Tibial nerve (tissue), 4 donors: ENCODE measurements around the gene ANO4. TPM values are rescaled to one million over a fixed set of nuclear protein-coding genes. Genes with fewer than 3 reads are reported as not detected.
"Not testable (repeated sequence)": the region's sequence is repeated elsewhere in the genome, so short reads cannot be mapped to it uniquely, and the experiment has no call there.

Experiments used
- DNase-seq, 2 donors: peaks; one replicate each; pipeline ENCODE4 v3.0.0-alpha.2; 2019; ENCODE audit warnings: low spot score in 2 of 2
- H3K27ac ChIP-seq, 4 donors: fragments of 200-600 bp; sonication (generic) in 3 of 4; one replicate each; pipeline ENCODE4 v1.5.1; 2017 to 2019; ENCODE audit warnings: mild to moderate bottlenecking in 1 of 4
- H3K27me3 ChIP-seq, 2 donors: fragments of 200-600 bp; sonication (generic) in 1 of 2; one replicate each; pipeline versions ENCODE4 v1.5.1 to v1.6.0; 2017 to 2019
- H3K36me3 ChIP-seq, 3 donors: fragments of 200-600 bp; sonication (generic); one replicate each; pipeline ENCODE4 v1.5.1; 2018 to 2019
- H3K4me1 ChIP-seq, 4 donors: fragments of 200-600 bp; sonication (generic) in 3 of 4; one replicate each; pipeline ENCODE4 v1.5.1; 2017 to 2019
- H3K4me3 ChIP-seq, 4 donors: fragments of 200-600 bp; sonication (generic) in 3 of 4; one replicate each; pipeline ENCODE4 v1.5.1; 2017 to 2019; ENCODE audit warnings: mild to moderate bottlenecking in 1 of 4, moderate library complexity in 1 of 4
- H3K9me3 ChIP-seq, 4 donors: fragments of 200-600 bp; sonication (generic) in 3 of 4; one replicate each; pipeline ENCODE4 v1.5.1; 2017 to 2019
- CTCF ChIP-seq, 5 experiments: fragments of 200-600 bp in 3 of 5; fragments of 450-650 bp in 2 of 5; sonication (generic) in 3 of 5; IDR thresholded peaks; one replicate each; pipeline ENCODE4 v1.5.1; 2016 to 2019; ENCODE audit warnings: antibody characterized with exemption in 5 of 5, mild to moderate bottlenecking in 3 of 5, moderate library complexity in 2 of 5
- EP300 ChIP-seq, 2 donors: sonication (generic); formaldehyde crosslinking; IDR thresholded peaks; one replicate each; pipeline ENCODE4 v1.6.1; 2017; ENCODE audit warnings: antibody characterized with exemption in 2 of 2, mild to moderate bottlenecking in 1 of 2
- POLR2A ChIP-seq, 2 donors: fragments of 450-650 bp; IDR thresholded peaks; one replicate each; pipeline ENCODE4 v1.6.1; 2017; ENCODE audit warnings: antibody characterized with exemption in 2 of 2, mild to moderate bottlenecking in 2 of 2, moderate library complexity in 2 of 2
- WGBS, 2 donors: methylation state at CpG; one replicate each; pipeline ENCODE4 v1.1.5; 2018; 5-methylcytosine and 5-hydroxymethylcytosine counted together
- total RNA-seq, 4 donors: library from RNA; depleted of rRNA; stranded (reverse); fragments of >200 nt; gene quantifications; one replicate each; pipeline ENCODE4 v1.1.0, GENCODE V29; 2016

ANO4 gene
- total RNA-seq, 4 donors from 2014 or later, result 0.63 to 3.9 (median 1.3) TPM; not detected in 1

- Histone ChIP-seq H3K9me3 (no peaks in the 10 kb centered on the region), H3K4me3 (no peak overlapping the region), H3K27ac (no peak overlapping the region), H3K36me3 (no peaks in the 10 kb centered on the region), H3K27me3 (no peaks in the 10 kb centered on the region), H3K4me1 (peaks cover 0 to 3% (median 0%) of the 10 kb centered on the region in 4 donors)
- TF ChIP-seq EP300 (IDR thresholded peaks at IDR 0.05) (no peak), POLR2A (IDR thresholded peaks at IDR 0.05) (no peak), CTCF (IDR thresholded peaks at IDR 0.05) (no peak)
- 57 to 64% methylated on average over 1 of the region's 1 CpG for WGBS, 2 donors
- no peak for DNase-seq
These were observed 190.2 kb downstream of the ANO4 start for GRCh38 chr12:100984796-100985195.

GRCh38 chr12:100986595-100987547 lies 192.3 kb downstream of the ANO4 start:
- Histone ChIP-seq H3K9me3 (no peaks in the 10 kb centered on the region), H3K27ac (no peak overlapping the region), H3K4me1 (peaks cover 0 to 3% (median 0%) of the 10 kb centered on the region in 4 donors), H3K27me3 (no peaks in the 10 kb centered on the region), H3K4me3 (no peak overlapping the region), H3K36me3 (no peaks in the 10 kb centered on the region)
- DNase-seq, result no peak
- TF ChIP-seq EP300 (IDR thresholded peaks at IDR 0.05) (no peak), CTCF (IDR thresholded peaks at IDR 0.05) (no peak), POLR2A (IDR thresholded peaks at IDR 0.05) (no peak)
- WGBS, 2 donors, result 35 to 39% methylated on average over 8 of the region's 8 CpGs

GRCh38 chr12:100987552-100988521 lies 193.3 kb downstream of the ANO4 start:
- Histone ChIP-seq H3K27me3 (no peaks in the 10 kb centered on the region), H3K4me1 (peaks cover 0 to 3% (median 0%) of the 10 kb centered on the region in 4 donors), H3K4me3 (no peak overlapping the region), H3K27ac (no peak overlapping the region), H3K36me3 (no peaks in the 10 kb centered on the region), H3K9me3 (no peaks in the 10 kb centered on the region)
- DNase-seq, result no peak
- TF ChIP-seq CTCF (IDR thresholded peaks at IDR 0.05) (no peak), POLR2A (IDR thresholded peaks at IDR 0.05) (no peak)
- 41 to 44% methylated on average over 5 of the region's 5 CpGs for WGBS, 2 donors

- not testable (repeated sequence) for H3K27ac ChIP-seq, H3K9me3 ChIP-seq, H3K4me3 ChIP-seq, H3K4me1 ChIP-seq, H3K27me3 ChIP-seq, H3K36me3 ChIP-seq, DNase-seq
These were observed 194.9 kb downstream of the ANO4 start for GRCh38 chr12:100989509-100989908.

GRCh38 chr12:100991102-100991501 lies 196.5 kb downstream of the ANO4 start:
- TF ChIP-seq CTCF (IDR thresholded peaks at IDR 0.05), result no peak
- TF ChIP-seq POLR2A (IDR thresholded peaks at IDR 0.05), result no peak
- TF ChIP-seq EP300 (IDR thresholded peaks at IDR 0.05), result no peak
- no peak overlapping the region for H3K27ac ChIP-seq
- H3K4me1 ChIP-seq, result peaks cover 0 to 3% (median 0%) of the 10 kb centered on the region in 4 donors
- H3K36me3 ChIP-seq, result no peaks in the 10 kb centered on the region
- no peaks in the 10 kb centered on the region for H3K27me3 ChIP-seq
- 63 to 67% methylated on average over 2 of the region's 2 CpGs for WGBS, 2 donors
- no peak for DNase-seq
- H3K9me3 ChIP-seq, result no peaks in the 10 kb centered on the region
- H3K4me3 ChIP-seq, result no peak overlapping the region
